ENCODE measurements around the gene ABHD1.
A peak's percentile ranks its signal among the peaks of the same experiment; 100 is the strongest.

ABHD1 gene

GRCh38 chr2:27094353-27094984 is 29.1 kb upstream of the ABHD1 start:
- TF ChIP-seq CTCF (IDR thresholded peaks at IDR 0.05; ENCODE audit: low read depth, low read length, missing control alignments) = no peak
- DNase-seq = no peak
- in situ Hi-C loops (cut with HindIII; ENCODE audit: low pct_ligation_motif_present, low sequenced_read_pairs) = no loop called here
- Histone ChIP-seq H3K4me3 (ENCODE audit: low read depth, low read length) (no peak overlapping the region), H3K36me3 (replicated peaks) (no peaks in the 10 kb centered on the region), H3K27me3 (replicated peaks) (no peaks in the 10 kb centered on the region), H3K27ac (no peak overlapping the region)

DNA sequence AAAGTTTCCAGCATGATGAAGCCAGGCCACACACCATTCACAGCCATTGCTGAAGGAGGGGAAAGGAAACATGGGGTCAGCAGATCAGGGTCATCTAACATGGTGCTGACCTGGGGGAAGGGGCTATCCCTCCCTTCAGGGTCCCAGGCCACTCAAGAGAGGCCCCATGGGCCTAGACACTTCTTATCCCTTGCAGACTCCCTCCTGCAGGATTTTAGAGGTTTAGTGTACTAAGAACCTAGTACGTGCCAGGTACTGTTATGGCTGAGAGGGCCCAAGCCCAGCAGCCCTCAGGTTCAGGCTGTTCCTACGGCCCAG is 28.2 kb upstream of the ABHD1 start:
- no peak for TF ChIP-seq CTCF (IDR thresholded peaks at IDR 0.05; ENCODE audit: low read depth, low read length, missing control alignments)
- H3K4me3 ChIP-seq (ENCODE audit: low read depth, low read length) = no peak overlapping the region

GRCh38 chr2:27095745-27096651 is 27.6 kb upstream of the ABHD1 start:
- DNase-seq = peak; percentile 58
- no peak for TF ChIP-seq CTCF (IDR thresholded peaks at IDR 0.05; ENCODE audit: low read depth, low read length, missing control alignments)
- Histone ChIP-seq H3K27ac (no peak overlapping the region), H3K27me3 (replicated peaks) (no peaks in the 10 kb centered on the region), H3K4me3 (ENCODE audit: low read depth, low read length) (peak overlapping the region; percentile 48), H3K36me3 (replicated peaks) (no peaks in the 10 kb centered on the region)
- in situ Hi-C loops (cut with HindIII; ENCODE audit: low pct_ligation_motif_present, low sequenced_read_pairs) = no loop called here

More for the DNA sequence above, 28.2 kb upstream of the ABHD1 start:
- in situ Hi-C loops (cut with HindIII; ENCODE audit: low pct_ligation_motif_present, low sequenced_read_pairs) = no loop called here
- Histone ChIP-seq H3K27ac (no peak overlapping the region), H3K27me3 (replicated peaks) (no peaks in the 10 kb centered on the region), H3K36me3 (replicated peaks) (no peaks in the 10 kb centered on the region)
- DNase-seq = no peak

DNA sequence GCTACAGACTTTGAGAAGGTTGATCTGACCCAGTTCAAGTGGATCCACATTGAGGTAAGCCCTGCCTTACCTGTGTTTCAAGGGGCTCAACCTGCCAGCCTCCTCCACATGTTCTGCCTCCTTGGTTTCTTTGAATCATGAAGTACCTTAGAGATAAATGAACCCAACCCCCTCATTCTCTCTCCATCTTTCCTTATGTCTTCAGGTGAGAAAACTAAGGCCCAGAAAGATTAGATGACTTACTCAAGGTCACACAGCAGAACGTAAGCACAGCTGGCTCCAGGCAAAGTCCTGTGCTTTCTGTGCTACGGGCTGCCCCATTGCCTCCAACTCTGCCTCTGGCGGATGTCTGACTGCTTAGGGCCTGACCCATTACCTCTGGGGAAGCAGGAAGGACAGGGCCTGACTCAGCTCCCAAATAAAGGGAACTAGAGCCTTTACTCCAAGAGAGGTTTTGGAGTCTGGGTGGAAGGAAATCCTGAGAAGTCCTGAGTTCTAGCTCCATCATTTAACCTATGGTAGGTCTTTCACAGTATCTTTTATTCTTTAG is 26.8 kb upstream of the ABHD1 start:
- no peak for DNase-seq
- Histone ChIP-seq H3K27me3 (replicated peaks) (no peaks in the 10 kb centered on the region), H3K4me3 (ENCODE audit: low read depth, low read length) (no peak overlapping the region), H3K27ac (no peak overlapping the region), H3K36me3 (replicated peaks) (no peaks in the 10 kb centered on the region)
- in situ Hi-C loops (cut with HindIII; ENCODE audit: low pct_ligation_motif_present, low sequenced_read_pairs) = no loop called here
- no peak for TF ChIP-seq CTCF (IDR thresholded peaks at IDR 0.05; ENCODE audit: low read depth, low read length, missing control alignments)

GRCh38 chr2:27097341-27097740 is 26.3 kb upstream of the ABHD1 start:
- no peak for DNase-seq
- TF ChIP-seq CTCF (IDR thresholded peaks at IDR 0.05; ENCODE audit: low read depth, low read length, missing control alignments) = no peak
- no peak overlapping the region for H3K4me3 ChIP-seq (ENCODE audit: low read depth, low read length)
- no peaks in the 10 kb centered on the region for H3K27me3 ChIP-seq (replicated peaks)
- no peaks in the 10 kb centered on the region for H3K36me3 ChIP-seq (replicated peaks)
- in situ Hi-C loops (cut with HindIII; ENCODE audit: low pct_ligation_motif_present, low sequenced_read_pairs) = no loop called here
- H3K27ac ChIP-seq = no peak overlapping the region
